Neural progenitor cell (in vitro differentiated cells): ENCODE measurements around the gene PI4K2B.

Experiments
- CTCF ChIP-seq: fragments of 200-600 bp; sonication (generic); IDR thresholded peaks from 2 replicates; pipeline ENCODE4 v1.5.1; 2017; ENCODE audit warnings: antibody characterized with exemption, mild to moderate bottlenecking
- EZH2 ChIP-seq: fragments of 200-600 bp; sonication (generic); IDR thresholded peaks from 2 replicates; pipeline ENCODE4 v1.6.1; 2017; ENCODE audit warnings: antibody characterized with exemption, mild to moderate bottlenecking, moderate library complexity
- EZH2phosphoT487 ChIP-seq: fragments of 200-600 bp; sonication (generic); IDR thresholded peaks from 2 replicates; pipeline ENCODE4 v1.6.1; 2017; ENCODE audit warnings: antibody characterized with exemption

DNA sequence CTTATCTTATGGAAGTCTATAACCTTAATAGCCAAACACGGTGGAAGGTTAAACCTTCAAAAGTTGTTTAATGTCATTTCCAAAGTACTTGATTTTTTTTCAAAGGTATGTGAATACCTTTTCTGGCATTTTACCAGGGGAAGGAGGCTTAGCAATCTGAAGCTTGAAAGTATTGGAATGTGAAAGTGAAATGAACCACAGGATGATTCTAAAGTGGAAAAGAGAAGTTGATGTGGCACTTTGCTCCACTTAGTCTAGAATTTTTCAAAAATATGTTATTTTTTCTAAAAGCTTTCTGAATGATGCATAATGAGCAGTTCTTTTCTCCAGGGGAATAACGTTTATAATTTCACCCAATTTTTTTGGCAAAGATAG is 19.2 kb downstream of the PI4K2B start:
- TF ChIP-seq CTCF (no peak), EZH2 (no peak), EZH2phosphoT487 (no peak)
